ENCODE results near the gene XRN2.
"Not testable (repeated sequence)": the region's sequence is repeated elsewhere in the genome, so short reads cannot be mapped to it uniquely, and the experiment has no call there.

XRN2 gene

GRCh38 chr20:21387528-21387927 lies 84.4 kb downstream of the XRN2 start:
- DNase-seq (ENCODE audit: low read depth) = no peak

DNA sequence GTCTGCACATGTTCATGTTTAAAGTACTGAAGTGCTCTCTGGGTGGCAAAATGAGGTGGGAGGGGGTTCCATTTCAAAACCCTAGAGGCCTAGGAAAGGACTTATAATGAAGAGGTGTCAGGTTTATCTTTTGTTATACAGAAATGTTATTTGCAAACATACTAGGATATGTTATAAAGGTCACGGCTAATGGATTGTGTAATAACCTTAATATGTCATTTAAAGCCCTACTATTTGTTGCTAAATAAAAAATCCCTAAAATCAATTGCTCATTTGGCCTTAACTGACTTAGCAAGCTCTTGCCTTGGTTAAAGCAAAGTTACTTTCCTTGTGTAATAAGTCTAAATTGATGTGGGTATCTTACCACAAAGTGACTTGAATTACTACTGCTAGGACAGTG lies 85.4 kb downstream of the XRN2 start:
- DNase-seq (ENCODE audit: low read depth) = no peak

GRCh38 chr20:21389368-21389767 lies 86.2 kb downstream of the XRN2 start:
- no peak for DNase-seq (ENCODE audit: low read depth)

GRCh38 chr20:21390768-21391167 lies 87.6 kb downstream of the XRN2 start:
- no peak for DNase-seq (ENCODE audit: low read depth)

DNA sequence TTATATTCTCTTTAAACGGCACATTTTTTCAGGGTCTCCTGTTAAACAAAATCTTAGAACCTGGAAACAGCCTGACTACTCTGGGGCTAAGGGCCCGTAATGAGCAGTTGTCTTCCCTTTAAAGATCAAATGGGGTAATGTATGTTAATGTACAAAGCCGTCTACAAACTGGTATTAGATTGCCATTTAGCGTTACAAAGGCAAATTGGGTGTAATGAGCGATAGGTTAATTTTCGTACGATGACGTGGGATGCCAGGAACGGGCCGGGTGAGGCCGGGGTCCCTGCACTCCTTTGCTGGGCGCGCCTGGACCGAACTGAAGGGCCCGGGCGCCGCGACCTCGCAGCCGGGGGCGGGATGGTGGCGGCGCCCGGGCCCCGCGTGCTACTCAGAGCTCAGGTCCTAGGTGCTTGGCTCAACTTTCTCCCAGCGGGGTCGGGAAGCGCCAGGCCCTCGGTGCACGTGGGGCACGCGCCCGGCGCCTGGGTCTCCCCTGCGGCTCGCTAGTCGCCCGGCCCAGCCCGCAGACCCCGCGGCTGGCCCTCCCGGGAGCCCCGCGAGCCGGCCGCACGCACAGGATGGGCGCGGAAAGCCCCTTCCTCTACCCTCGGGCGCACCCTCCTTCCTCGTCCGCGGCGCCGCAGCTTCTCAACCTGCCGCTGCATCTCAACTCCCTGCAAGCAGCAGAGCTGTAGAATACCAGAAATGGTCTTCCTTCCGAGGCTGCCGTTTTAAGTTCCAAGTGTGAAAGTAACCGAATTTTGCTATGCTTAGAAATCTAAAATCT lies 88.2 kb downstream of the XRN2 start:
- no peak for DNase-seq (ENCODE audit: low read depth)

DNA sequence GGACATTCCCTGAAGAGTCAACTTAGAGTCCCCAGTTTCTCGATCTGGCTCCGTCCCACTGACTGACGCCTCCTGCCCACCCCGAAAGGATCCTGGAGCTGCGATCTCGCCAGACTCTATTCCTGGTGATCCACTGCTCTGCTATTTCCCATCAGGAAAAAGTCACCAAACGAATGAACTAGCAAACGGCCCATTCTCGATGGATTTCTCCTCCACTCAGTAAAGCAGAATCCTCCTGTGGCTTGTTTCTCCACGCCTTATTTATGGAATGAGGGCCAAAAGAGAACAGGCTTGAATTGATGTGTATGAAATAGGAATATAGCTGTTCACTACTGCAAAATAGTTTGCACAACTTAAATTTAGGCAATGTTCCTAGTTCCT lies 88.8 kb downstream of the XRN2 start:
- no peak for DNase-seq (ENCODE audit: low read depth)

GRCh38 chr20:21393166-21393565 lies 90.0 kb downstream of the XRN2 start:
- no peak for DNase-seq (ENCODE audit: low read depth)

GRCh38 chr20:21393816-21394519 lies 90.8 kb downstream of the XRN2 start:
- no peak for DNase-seq (ENCODE audit: low read depth)

DNA sequence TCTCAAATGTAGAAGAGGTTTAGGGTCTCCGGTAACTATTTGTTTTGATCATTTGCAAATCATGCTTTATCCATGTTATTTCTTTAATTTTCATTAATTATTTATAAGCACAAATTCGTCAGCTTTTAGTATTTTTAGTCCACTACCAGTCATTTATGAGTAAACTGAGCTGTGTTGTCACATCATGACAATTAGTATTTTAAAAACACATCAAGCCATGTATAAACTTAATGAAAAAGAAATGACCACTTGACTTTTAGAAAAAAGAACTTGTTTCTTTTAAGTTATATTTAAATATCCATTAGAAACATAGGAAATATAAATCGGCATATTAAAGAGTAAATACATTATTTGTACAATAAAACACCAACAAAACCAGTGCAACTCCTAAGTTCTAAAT lies 91.4 kb downstream of the XRN2 start:
- no peak for DNase-seq (ENCODE audit: low read depth)

DNA sequence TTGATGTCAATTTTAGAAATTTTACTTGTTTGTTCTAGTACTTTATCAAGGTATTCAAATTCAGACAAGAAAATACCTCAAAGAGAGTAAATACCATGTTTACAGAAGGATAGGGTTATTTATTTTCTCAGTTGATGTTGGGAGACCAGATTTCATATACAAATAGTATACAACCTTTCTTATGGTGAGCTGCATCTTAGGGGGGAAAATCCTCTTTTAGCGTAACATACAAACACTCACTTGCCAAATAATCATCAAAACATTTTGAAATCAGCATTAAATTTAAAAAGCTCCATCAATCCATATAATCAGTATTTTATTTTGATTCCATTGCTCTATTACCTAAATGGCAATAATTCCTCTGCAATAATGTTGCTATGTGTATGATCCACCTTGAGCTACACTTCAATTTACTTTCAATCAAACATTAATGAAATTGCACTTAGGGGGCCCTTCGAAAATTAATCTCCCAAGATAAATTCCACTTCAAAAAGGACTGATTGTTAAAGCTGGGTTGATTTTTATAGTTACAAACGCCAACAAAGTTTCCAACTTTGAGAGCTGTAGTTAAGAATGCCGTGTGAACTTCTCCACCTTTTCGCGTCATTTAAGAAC lies 92.0 kb downstream of the XRN2 start:
- DNase-seq (ENCODE audit: low read depth) = no peak

- no peak for DNase-seq (ENCODE audit: low read depth)
These were observed 92.8 kb downstream of the XRN2 start for GRCh38 chr20:21395666-21396598.

DNA sequence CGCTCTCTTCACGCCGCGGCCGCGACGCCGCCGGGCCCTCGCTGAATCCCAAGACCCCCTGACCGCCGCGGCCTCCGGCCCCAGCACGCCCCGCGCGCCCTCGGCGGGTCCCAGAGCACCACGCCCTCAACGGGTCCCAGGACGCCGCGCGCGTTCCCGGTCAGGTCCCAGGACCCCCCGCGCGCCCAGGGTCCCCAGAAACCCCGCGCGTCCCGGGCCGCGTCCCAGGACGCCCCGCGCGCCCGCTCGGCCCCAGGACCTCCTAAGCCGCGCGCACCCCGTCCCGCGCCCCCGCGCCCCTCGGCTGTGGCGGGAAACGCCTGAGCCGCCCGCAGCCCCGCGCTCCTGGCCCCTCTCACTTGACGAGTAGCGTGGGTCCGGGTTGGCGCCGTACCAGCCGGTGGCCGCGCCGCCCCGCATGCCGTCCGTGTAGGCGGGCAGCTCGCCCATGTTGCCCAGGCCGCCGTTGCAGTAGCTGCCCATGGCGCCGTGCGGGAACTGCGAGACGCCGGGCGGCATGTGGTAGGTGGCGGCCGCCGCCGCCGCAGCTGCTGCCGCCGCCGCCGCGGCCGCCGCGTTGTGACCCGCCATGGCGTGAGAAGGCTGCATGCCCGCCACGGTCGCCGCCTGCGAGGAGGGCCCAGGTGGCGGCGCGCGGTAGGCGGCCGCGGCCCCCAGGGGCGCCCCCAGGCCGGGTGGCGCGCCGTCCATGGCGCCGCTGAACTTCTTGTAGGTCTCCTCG lies 93.6 kb downstream of the XRN2 start:
- DNase-seq (ENCODE audit: low read depth) = no peak

- DNase-seq (ENCODE audit: low read depth) = no peak
These were observed 94.4 kb downstream of the XRN2 start, which contains the start of gene NKX2-4 for GRCh38 chr20:21397341-21398108. Gene NKX2-4, minus strand, starts transcription at chr20:21397526. Its CDS starts 127 bp downstream, at chr20:21397399.

DNA sequence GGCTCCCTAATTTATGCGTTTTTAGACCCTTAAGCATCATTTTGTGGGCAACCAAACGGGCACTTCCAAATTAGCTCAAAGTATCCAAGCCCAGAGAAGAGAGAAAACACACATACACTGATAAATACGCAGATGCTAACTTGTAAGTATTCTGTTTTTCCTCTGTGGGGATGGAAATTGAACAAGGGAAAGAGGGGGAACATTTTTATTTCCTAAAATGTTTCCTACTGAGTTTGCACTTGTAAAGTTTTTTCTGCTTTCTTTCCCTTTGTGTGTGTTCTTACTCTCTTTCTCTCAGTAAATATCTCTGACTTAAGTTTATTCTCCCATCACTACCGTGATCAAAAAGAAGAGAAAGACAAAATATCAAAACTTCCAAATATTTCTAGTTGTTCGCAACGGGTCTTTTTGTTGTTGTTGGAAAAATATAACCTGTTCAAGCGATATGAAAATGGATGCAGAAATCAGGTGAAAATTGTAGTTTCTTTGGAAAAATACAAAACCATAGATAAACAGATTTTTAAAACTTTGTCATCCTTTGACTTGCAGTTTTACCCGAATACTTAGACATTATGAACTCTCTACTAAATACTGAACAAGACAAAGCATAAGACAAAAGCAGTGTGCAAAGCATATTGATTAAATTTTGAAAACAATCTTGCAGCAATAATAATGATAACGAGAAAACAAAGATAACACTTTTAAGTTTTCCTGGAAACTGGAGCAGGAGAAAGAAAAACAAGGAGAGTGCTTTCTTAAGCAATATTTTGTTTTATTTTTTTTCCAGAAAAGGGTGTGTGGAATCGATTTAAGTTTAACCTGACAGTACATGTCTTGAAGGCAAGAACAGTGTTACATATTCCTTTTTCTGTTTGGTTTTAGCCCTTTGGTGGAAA lies 95.2 kb downstream of the XRN2 start:
- DNase-seq (ENCODE audit: low read depth) = no peak

DNA sequence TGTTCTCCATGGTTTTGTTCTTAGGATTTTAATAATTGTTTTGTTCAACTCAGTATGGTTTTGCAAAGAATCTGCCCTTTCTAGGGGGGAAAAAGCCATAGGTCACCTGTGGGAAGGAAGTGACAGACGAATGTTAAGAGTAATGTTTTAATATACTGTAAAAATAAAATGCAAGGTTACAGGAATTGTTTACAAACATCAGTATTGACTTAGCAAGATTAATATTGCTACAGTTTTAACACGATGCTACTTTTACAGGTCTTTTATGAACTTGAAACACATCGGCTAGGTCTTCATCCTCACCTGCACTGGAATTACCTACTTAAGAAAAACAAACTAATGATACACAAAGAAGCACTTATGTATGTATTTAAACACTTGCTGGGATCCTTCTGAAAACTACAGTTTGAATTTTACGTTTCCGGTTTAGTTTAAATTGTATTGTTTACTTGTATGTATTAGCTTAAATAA lies 95.9 kb downstream of the XRN2 start:
- DNase-seq (ENCODE audit: low read depth) = no peak

- no peak for DNase-seq (ENCODE audit: low read depth)
These were observed 108.6 kb downstream of the XRN2 start for GRCh38 chr20:21411725-21412124.

GRCh38 chr20:21413996-21414395 lies 110.9 kb downstream of the XRN2 start:
- DNase-seq (ENCODE audit: low read depth) = not testable (repeated sequence)

DNA sequence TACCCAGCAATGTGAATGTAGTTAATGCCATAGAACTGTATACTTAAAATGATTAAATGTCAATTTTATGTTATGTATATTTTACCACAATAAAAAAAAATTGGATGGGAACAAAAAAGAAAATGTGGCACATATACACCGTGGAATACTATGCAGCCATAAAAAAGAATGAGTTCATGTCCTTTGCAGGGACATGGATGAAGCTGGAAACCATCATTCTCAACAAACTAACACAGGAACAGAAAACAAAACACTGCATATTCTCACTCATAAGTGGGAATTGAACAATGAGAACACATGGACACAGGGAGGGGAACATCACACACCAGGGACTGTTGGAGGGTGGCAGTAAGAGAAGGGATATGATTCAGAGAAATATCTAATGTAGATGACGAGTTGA lies 116.0 kb downstream of the XRN2 start:
- DNase-seq (ENCODE audit: low read depth) = not testable (repeated sequence)

DNA sequence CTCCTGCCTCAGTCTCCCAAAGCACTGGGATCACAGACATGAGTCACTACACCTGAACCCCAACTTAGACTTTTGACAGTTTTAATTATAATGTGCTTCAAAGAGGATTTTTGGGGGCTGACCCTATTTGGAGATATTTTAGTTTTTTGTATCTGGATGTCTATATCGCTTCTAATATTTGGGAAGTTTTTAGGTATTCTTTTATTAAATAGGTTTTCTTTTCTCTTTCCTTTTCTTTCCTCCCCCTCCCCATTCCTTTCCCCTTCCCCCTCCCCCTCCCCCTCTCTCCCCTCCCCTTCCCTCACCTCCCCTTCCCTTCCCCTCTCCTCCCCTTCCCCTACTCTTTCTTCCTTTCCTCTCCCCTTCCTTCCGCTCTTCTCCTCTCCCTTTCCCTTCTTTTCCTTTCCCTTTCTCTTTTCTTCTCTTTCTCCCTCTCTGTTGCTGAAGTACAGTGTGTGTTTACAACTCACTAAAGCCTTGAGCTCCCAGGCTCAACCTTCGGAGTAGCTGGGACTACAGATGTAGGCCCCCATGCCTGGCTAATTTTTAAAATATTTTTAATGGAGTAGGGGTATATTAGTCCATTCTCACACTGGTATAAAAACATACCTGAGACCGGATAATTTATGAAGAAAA lies 118.6 kb downstream of the XRN2 start:
- DNase-seq (ENCODE audit: low read depth) = no peak
